Neural cell (in vitro differentiated cells): ENCODE measurements around the gene LETM1. TPM values are rescaled to one million over a fixed set of nuclear protein-coding genes. Genes with fewer than 3 reads are reported as not detected.

Source experiments
- H2AFZ ChIP-seq: fragments of 200-600, 300-800 bp; sonication (generic), shearing (Covaris generic); 2 replicates; pipeline ENCODE4 v1.6.0; 2014; ENCODE audit warnings: low read depth, mild to moderate bottlenecking, antibody characterized with exemption, low read length, moderate library complexity
- H3F3A ChIP-seq: fragments of 200-600 bp; shearing (Covaris generic); 2 replicates; pipeline ENCODE4 v1.6.1; 2016; ENCODE audit warnings: mild to moderate bottlenecking, moderate library complexity, mixed read lengths, antibody characterized with exemption, low read length; ENCODE audit not compliant: insufficient read depth, poor library complexity, severe bottlenecking
- H3K27ac ChIP-seq: fragments of 200-600, 300-800 bp; sonication (generic), shearing (Covaris generic); 2 replicates; pipeline ENCODE4 v1.5.1; 2014; ENCODE audit warnings: mild to moderate bottlenecking, low read length, moderate library complexity
- H3K27me3 ChIP-seq: fragments of 300-800, 200-600 bp; sonication (generic), shearing (Covaris generic); 2 replicates; pipeline ENCODE4 v1.6.0; 2014; ENCODE audit warnings: mild to moderate bottlenecking, low read depth, low read length, moderate library complexity; ENCODE audit not compliant: insufficient read depth
- H3K36me3 ChIP-seq: fragments of 300-800, 200-600 bp; sonication (generic), shearing (Covaris generic); 2 replicates; pipeline ENCODE4 v1.5.1; 2014; ENCODE audit warnings: mild to moderate bottlenecking, antibody characterized with exemption, low read length, moderate library complexity; ENCODE audit not compliant: insufficient read depth
- H3K4me2 ChIP-seq: fragments of 300-800, 200-600 bp; sonication (generic), shearing (Covaris generic); 2 replicates; pipeline ENCODE4 v1.6.0; 2014; ENCODE audit warnings: mild to moderate bottlenecking, low read length
- H3K4me3 ChIP-seq: fragments of 300-800, 200-600 bp; sonication (generic), shearing (Covaris generic); 2 replicates; pipeline ENCODE4 v1.5.1; 2014; ENCODE audit warnings: mild to moderate bottlenecking, low read length, moderate library complexity
- H3K79me2 ChIP-seq: fragments of 200-600 bp; shearing (Covaris generic); replicated peaks from 2 replicates; pipeline ENCODE4 v1.6.0; 2014; ENCODE audit warnings: mild to moderate bottlenecking, low read length, moderate library complexity; ENCODE audit not compliant: insufficient read depth
- H3K9ac ChIP-seq: fragments of 300-800, 200-600 bp; sonication (generic), shearing (Covaris generic); 2 replicates; pipeline ENCODE4 v1.6.1; 2016; ENCODE audit warnings: mild to moderate bottlenecking, low read length, mixed read lengths
- H3K9me2 ChIP-seq: fragments of 200-600 bp; shearing (Covaris generic); 2 replicates; pipeline ENCODE4 v1.6.1; 2016; ENCODE audit warnings: mild to moderate bottlenecking, low read length, mixed read lengths; ENCODE audit not compliant: insufficient read depth
- H3K9me3 ChIP-seq: fragments of 200-600, 300-800 bp; sonication (generic), shearing (Covaris generic); 2 replicates; pipeline ENCODE4 v1.6.1; 2016; ENCODE audit warnings: mild to moderate bottlenecking, mixed run types, low read length, moderate library complexity, mixed read lengths
- H4K20me1 ChIP-seq: fragments of 200-600 bp; shearing (Covaris generic); 2 replicates; pipeline ENCODE4 v1.6.1; 2016; ENCODE audit warnings: mild to moderate bottlenecking, mixed run types; ENCODE audit not compliant: insufficient read depth
- CTCF ChIP-seq: fragments of 450-650 bp; IDR thresholded peaks from 2 replicates; pipeline ENCODE4 v1.5.1; 2014; ENCODE audit warnings: antibody characterized with exemption, mild to moderate bottlenecking, moderate library complexity; ENCODE audit not compliant: poor library complexity, severe bottlenecking
- EP300 ChIP-seq: fragments of 450-650 bp; conservative IDR thresholded peaks from 2 replicates; pipeline ENCODE4 v1.6.1; 2014; ENCODE audit warnings: antibody characterized with exemption, mild to moderate bottlenecking, moderate library complexity; ENCODE audit not compliant: poor library complexity, severe bottlenecking
- EZH2 ChIP-seq: fragments of 200-600, 300-800 bp; shearing (Covaris generic), sonication (generic); IDR thresholded peaks from 2 replicates; pipeline ENCODE4 v1.6.1; 2014; ENCODE audit warnings: antibody characterized with exemption, low read length, borderline replicate concordance, mild to moderate bottlenecking; ENCODE audit not compliant: insufficient read depth, poor library complexity, severe bottlenecking
- MXI1 ChIP-seq: fragments of 450-650 bp; conservative IDR thresholded peaks from 2 replicates; pipeline ENCODE4 v1.6.1; 2014; ENCODE audit warnings: antibody characterized with exemption, mild to moderate bottlenecking; ENCODE audit not compliant: poor library complexity, severe bottlenecking
- POLR2AphosphoS5 ChIP-seq: IDR thresholded peaks from 2 replicates; pipeline ENCODE4 v1.6.1; 2012
- RAD21 ChIP-seq: fragments of 450-650 bp; conservative IDR thresholded peaks from 2 replicates; pipeline ENCODE4 v1.6.1; 2014; ENCODE audit warnings: antibody characterized with exemption, mild to moderate bottlenecking, moderate library complexity
- REST ChIP-seq: IDR thresholded peaks from 2 replicates; pipeline ENCODE4 v1.6.1; 2012; ENCODE audit warnings: borderline replicate concordance
- SMC3 ChIP-seq: fragments of 450-650 bp; conservative IDR thresholded peaks from 2 replicates; pipeline ENCODE4 v1.6.1; 2014; ENCODE audit warnings: antibody characterized with exemption, mild to moderate bottlenecking, moderate library complexity; ENCODE audit not compliant: poor library complexity
- TAF1 ChIP-seq: IDR thresholded peaks from 2 replicates; pipeline ENCODE4 v1.6.1; 2012; ENCODE audit warnings: low read depth
- polyA plus RNA-seq: library from polyadenylated mRNA; depleted of rRNA; stranded (reverse); fragments of >200 nt; gene quantifications from 2 replicates; pipeline ENCODE4 v1.2.3, GENCODE V29; 2014

LETM1 gene
- polyA plus RNA-seq, 1 donor from 2014 or later = 38.9 TPM

GRCh38 chr4:1806223-1806564 lies 49.8 kb downstream of the LETM1 start:
- H3K4me2 ChIP-seq = no peak overlapping the region
- H3F3A ChIP-seq = no peaks in the 10 kb centered on the region
- no peaks in the 10 kb centered on the region for H3K79me2 ChIP-seq
- H3K36me3 ChIP-seq = no peaks in the 10 kb centered on the region
- no peaks in the 10 kb centered on the region for H3K27me3 ChIP-seq
- TF ChIP-seq POLR2AphosphoS5 = no peak
- H4K20me1 ChIP-seq = no peaks in the 10 kb centered on the region
- no peak overlapping the region for H2AFZ ChIP-seq
- H3K9me2 ChIP-seq = no peaks in the 10 kb centered on the region
- no peak overlapping the region for H3K4me3 ChIP-seq
- H3K9me3 ChIP-seq = no peaks in the 10 kb centered on the region
- no peak overlapping the region for H3K27ac ChIP-seq
- no peak overlapping the region for H3K9ac ChIP-seq

- no peaks in the 10 kb centered on the region for H3K9me2 ChIP-seq
- H3K27me3 ChIP-seq = no peaks in the 10 kb centered on the region
- H3K4me2 ChIP-seq = no peak overlapping the region
- H3K36me3 ChIP-seq = no peaks in the 10 kb centered on the region
- H2AFZ ChIP-seq = no peak overlapping the region
- H4K20me1 ChIP-seq = no peaks in the 10 kb centered on the region
- no peaks in the 10 kb centered on the region for H3K9me3 ChIP-seq
- TF ChIP-seq RAD21 = no peak
- TF ChIP-seq EP300 = no peak
- no peak for TF ChIP-seq TAF1
- TF ChIP-seq REST = no peak
- no peak for TF ChIP-seq CTCF
- TF ChIP-seq EZH2 = no peak
- no peak for TF ChIP-seq SMC3
- TF ChIP-seq MXI1 = no peak
- TF ChIP-seq POLR2AphosphoS5 = no peak
- no peak overlapping the region for H3K4me3 ChIP-seq
- no peaks in the 10 kb centered on the region for H3F3A ChIP-seq
- H3K79me2 ChIP-seq = no peaks in the 10 kb centered on the region
- no peak overlapping the region for H3K9ac ChIP-seq
- no peak overlapping the region for H3K27ac ChIP-seq
Observed at GRCh38 chr4:1805493-1806222, 50.3 kb downstream of the LETM1 start.
